Heart right ventricle (tissue), 16 donors: ENCODE results near the gene HIVEP2. TPM values are rescaled to one million over a fixed set of nuclear protein-coding genes. Genes with fewer than 3 reads are reported as not detected.

ENCODE experiments used
- ATAC-seq, 8 donors: fragments of 200-7000 bp; cut with Tn5 transposase; one replicate each; pipeline ENCODE4 v1.9.1; 2020; ENCODE audit warnings: mild to moderate bottlenecking in 8 of 8, moderate library complexity in 8 of 8, moderate number of reproducible peaks in 1 of 8
- DNase-seq, 2 donors: peaks; one replicate each; pipeline ENCODE4 v3.0.0-alpha.2; 2020
- H3K27ac ChIP-seq, 10 donors: fragments of 200-600 bp; sonication (generic) in 2 of 10; one replicate each; pipeline versions ENCODE4 v1.5.0 to v1.8.0; 2020 to 2022; ENCODE audit warnings: mild to moderate bottlenecking in 3 of 10
- H3K27me3 ChIP-seq, 7 donors: fragments of 200-600 bp; one replicate each; pipeline ENCODE4 v1.8.0; 2021 to 2022; ENCODE audit warnings: mild to moderate bottlenecking in 2 of 7
- H3K36me3 ChIP-seq, 9 donors: fragments of 200-600 bp; sonication (generic) in 1 of 9; one replicate each; pipeline versions ENCODE4 v1.5.0 to v1.8.0; 2020 to 2022; ENCODE audit warnings: mild to moderate bottlenecking in 2 of 9
- H3K4me1 ChIP-seq, 9 donors: fragments of 200-600 bp; sonication (generic) in 1 of 9; one replicate each; pipeline versions ENCODE4 v1.5.0 to v1.8.0; 2020 to 2022; ENCODE audit warnings: mild to moderate bottlenecking in 4 of 9
- H3K4me3 ChIP-seq, 10 donors: fragments of 200-600 bp; sonication (generic) in 2 of 10; one replicate each; pipeline versions ENCODE4 v1.5.0 to v1.8.0; 2020 to 2022; ENCODE audit warnings: mild to moderate bottlenecking in 7 of 10, moderate library complexity in 2 of 10
- H3K9me3 ChIP-seq, 11 donors: fragments of 200-600 bp in 10 of 11; sonication (generic) in 2 of 11; one replicate each; pipeline versions ENCODE4 v1.5.0 to v1.8.0; 2013 to 2022; ENCODE audit warnings: mild to moderate bottlenecking in 2 of 11, control low read depth in 1 of 11, moderate library complexity in 1 of 11
- WGBS, 2 donors: extraction: QIAGEN DNeasy Blood & Tissue Kit; methylation state at CpG; one replicate each; pipeline ENCODE4 v1.1.7; 2013; ENCODE audit warnings: inconsistent platforms in 1 of 2; 5-methylcytosine and 5-hydroxymethylcytosine counted together
- intact Hi-C, 10 donors: fragments of 100-400 bp; cut with DNase I; formaldehyde crosslinking; loops; one replicate each; pipeline versions ENCODE4 v1.11.1 to v1.14.2; 2022
- polyA plus RNA-seq, 2 donors: library from polyadenylated mRNA; stranded (reverse); fragments of 200-250 nt; gene quantifications; one replicate each; pipeline ENCODE4 v1.2.3, GENCODE V29; 2013
- total RNA-seq, 10 donors: library from RNA; stranded (reverse); fragmentation: NEBNext Ultra II Directional in 3 of 10; extraction: Animal tissue kit (Norgen Biotek cat#: 25700) in 3 of 10; gene quantifications; one replicate each; pipeline versions ENCODE4 v1.2.1 to v1.2.4, GENCODE V29; 2021 to 2023
- TF ChIP-seq, protein P1 (sequence below), 9 donors: fragments of 200-600 bp; sonication (generic) in 2 of 9; IDR thresholded peaks; one replicate each; pipeline versions ENCODE4 v1.5.0 to v1.8.0; 2021 to 2022; ENCODE audit warnings: antibody characterized with exemption in 9 of 9, mild to moderate bottlenecking in 5 of 9, moderate library complexity in 1 of 9
- donor health status: Arrhythmogenic right ventricular cardiomyopathy.
- donor health status: ischemic (EF 13 %, LVEDD 7.1; RV severe dilation, severe dysfunction).
- donor health status: healthy with polysubstance abuse.
- donor health status: DM: no; HTN: yes; CAD: no.
- donor health status: DM: no; HTN: no; CAD: no.
- donor health status: ischemic (EF 25% LVEDD 6.9; RV normal size, moderate dysfunction).
- donor health status: ischemic (EF 25% LVEDD 5.7; RV mildly dilated, moderate dysfunction).
- donor health status: healthy.
- donor health status: DM: yes; HTN: yes; CAD: no.
- donor health status: Ischemic cardiomyopathy.
- donor health status: ischemic (EF 35%, LVEDD 5.7; RV mildly dilated, moderate dysfunction).
- donor health status: nonischemic (EF 11% LVEDD 7.7; RV severe dilation, severe dysfunction).
- donor health status: DM: yes; HTN: yes; CAD: no.
- donor health status: PGD.
- donor health status: ischemic (EF 29% LVEDD 5.4; RV normal size, mild dysfunction).
- donor health status: nonischemic (EF 23%, LVEDD 6.1; RV moderate dilation, normal function).

Gene HIVEP2
- total and polyA plus RNA-seq, 12 donors = 2.1 to 31.6 (median 21.2) TPM

GRCh38 chr6:142946181-142946923 lies 1.4 kb upstream of the HIVEP2 start:
- Histone ChIP-seq H3K27ac (peak overlapping the region; percentile 90 to 100 (median 99)), H3K4me1 (peaks cover 0 to 37% (median 23%) of the 10 kb centered on the region in 9 donors), H3K9me3 (no peaks in the 10 kb centered on the region), H3K27me3 (no peaks in the 10 kb centered on the region), H3K4me3 (peak overlapping the region; percentile 59 to 94 (median 90)), H3K36me3 (no peaks in the 10 kb centered on the region)
- DNase-seq (peak; percentile 97 to 99), ATAC-seq (peak; percentile 81 to 93 (median 86))
- intact Hi-C loops = loop anchor here in 9 of 10 donors (2.0 to 10.0 kb wide), 17 partner anchors 20 to 478 kb away; partner anchors contain the start of gene AIG1 (in 2 of the 9)
- TF ChIP-seq, protein P1, sequence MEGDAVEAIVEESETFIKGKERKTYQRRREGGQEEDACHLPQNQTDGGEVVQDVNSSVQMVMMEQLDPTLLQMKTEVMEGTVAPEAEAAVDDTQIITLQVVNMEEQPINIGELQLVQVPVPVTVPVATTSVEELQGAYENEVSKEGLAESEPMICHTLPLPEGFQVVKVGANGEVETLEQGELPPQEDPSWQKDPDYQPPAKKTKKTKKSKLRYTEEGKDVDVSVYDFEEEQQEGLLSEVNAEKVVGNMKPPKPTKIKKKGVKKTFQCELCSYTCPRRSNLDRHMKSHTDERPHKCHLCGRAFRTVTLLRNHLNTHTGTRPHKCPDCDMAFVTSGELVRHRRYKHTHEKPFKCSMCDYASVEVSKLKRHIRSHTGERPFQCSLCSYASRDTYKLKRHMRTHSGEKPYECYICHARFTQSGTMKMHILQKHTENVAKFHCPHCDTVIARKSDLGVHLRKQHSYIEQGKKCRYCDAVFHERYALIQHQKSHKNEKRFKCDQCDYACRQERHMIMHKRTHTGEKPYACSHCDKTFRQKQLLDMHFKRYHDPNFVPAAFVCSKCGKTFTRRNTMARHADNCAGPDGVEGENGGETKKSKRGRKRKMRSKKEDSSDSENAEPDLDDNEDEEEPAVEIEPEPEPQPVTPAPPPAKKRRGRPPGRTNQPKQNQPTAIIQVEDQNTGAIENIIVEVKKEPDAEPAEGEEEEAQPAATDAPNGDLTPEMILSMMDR (IDR thresholded peaks at IDR 0.05) = no peak
- WGBS, 2 donors = 1% methylated on average over 56 to 62 of the region's 62 CpGs

- H3K4me3 ChIP-seq = peak overlapping the region; percentile 59 to 94 (median 90)
- peak in 1 of 2 donors; percentile 64 for DNase-seq
- no peaks in the 10 kb centered on the region for H3K9me3 ChIP-seq
- no peaks in the 10 kb centered on the region for H3K27me3 ChIP-seq
- intact Hi-C loops = loop anchor here in 9 of 10 donors (2.0 to 10.0 kb wide), 18 partner anchors 19 to 479 kb away; partner anchors contain the start of gene AIG1 (in 2 of the 9)
- peak in 5 of 8 donors; percentile 0 to 26 (median 13) for ATAC-seq
- peaks cover 0 to 44% (median 26%) of the 10 kb centered on the region in 9 donors for H3K4me1 ChIP-seq
- peak overlapping the region; percentile 90 to 100 (median 99) for H3K27ac ChIP-seq
- TF ChIP-seq, protein P1 (IDR thresholded peaks at IDR 0.05) = no peak
- no peaks in the 10 kb centered on the region for H3K36me3 ChIP-seq
- 0 to 1% methylated on average over 67 to 73 of the region's 75 CpGs for WGBS, 2 donors
These were observed 637 bp upstream of the HIVEP2 start for GRCh38 chr6:142945446-142946180.

- peaks cover 0 to 54% (median 33%) of the 10 kb centered on the region in 9 donors for H3K4me1 ChIP-seq
- TF ChIP-seq, protein P1 (IDR thresholded peaks at IDR 0.05) = no peak
- ATAC-seq = peak; percentile 39 to 77 (median 68)
- peak overlapping the region; percentile 90 to 100 (median 99) for H3K27ac ChIP-seq
- no peaks in the 10 kb centered on the region for H3K27me3 ChIP-seq
- no peaks in the 10 kb centered on the region for H3K9me3 ChIP-seq
- H3K4me3 ChIP-seq = peak overlapping the region; percentile 56 to 94 (median 90)
- intact Hi-C loops = loop anchor here in 9 of 10 donors (2.0 to 10.0 kb wide), 16 partner anchors 18 to 480 kb away; partner anchors contain the start of gene AIG1 (in 2 of the 9)
- WGBS, 2 donors = 0 to 1% methylated on average over 54 of the region's 54 CpGs
- peak; percentile 86 to 93 for DNase-seq
- H3K36me3 ChIP-seq = no peaks in the 10 kb centered on the region
These were observed 590 bp downstream of the HIVEP2 start for GRCh38 chr6:142944124-142945048.
